Fibroblast of skin of left biceps (primary cell): ENCODE measurements around the gene PYGL.
A peak's percentile ranks its signal among the peaks of the same experiment; 100 is the strongest.
"Not testable (repeated sequence)": the region's sequence is repeated elsewhere in the genome, so short reads cannot be mapped to it uniquely, and the experiment has no call there.

Experiments
- DNase-seq, 2 experiments: peaks; one replicate each; pipeline ENCODE4 v3.0.0-alpha.2; 2013; ENCODE audit warnings: low read depth in 2 of 2

PYGL gene

DNA sequence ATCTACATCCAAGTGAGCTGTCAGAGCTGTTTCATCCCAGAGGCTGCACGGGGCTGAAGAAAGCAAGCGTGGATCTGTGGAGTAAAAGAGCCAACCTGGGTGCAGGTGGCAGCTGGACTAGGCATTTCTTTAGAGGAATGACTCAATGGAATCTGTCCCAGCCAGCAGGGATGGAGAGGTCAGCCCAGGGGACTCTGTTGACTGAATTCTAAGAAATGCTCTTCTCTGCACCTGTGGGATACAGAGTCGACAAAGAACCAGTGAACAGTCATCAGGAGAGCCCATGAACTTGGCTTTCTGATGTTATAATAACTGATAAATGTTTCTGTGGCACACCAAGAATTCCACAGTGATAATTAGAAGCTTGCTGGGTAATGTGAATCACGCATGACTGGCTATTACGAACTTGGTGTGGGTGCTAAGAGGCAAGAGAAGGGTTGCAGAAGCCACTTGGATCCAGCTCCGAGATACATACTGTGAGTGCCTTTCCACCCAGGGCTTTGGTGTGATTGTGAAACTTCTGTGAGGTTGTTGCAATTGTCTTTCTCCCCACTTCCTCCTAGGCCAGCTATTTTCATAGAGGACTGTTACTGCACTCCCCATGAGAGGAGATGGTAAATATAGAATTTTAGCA, 16.2 kb downstream of the PYGL start:
- peak; percentile 20 to 30 for DNase-seq

DNA sequence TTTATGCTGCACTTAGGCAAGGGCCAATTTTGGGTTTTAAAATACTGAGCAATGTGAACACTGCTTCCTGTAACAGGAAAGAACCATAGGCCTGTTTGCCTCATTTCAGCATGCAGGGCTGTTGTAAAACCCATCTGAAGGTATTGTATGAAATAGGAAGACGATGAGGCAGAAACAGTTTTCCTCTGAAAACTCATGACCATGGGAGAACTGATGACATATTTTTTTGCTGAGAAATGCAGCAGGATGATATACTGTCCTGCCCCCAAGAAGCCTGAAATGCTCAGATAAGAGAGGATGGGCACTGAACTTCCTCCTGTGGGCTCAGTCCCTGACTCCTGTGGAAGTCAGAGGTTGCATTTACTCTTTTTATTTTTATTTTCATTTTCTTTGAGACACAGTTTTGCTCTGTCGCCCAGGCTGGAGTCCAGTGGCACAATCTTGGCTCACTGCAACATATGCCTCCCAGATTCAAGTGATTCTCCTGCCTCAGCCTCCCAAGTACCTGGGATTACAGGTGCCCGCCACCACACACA, 17.4 kb downstream of the PYGL start:
- DNase-seq = no peak

DNA sequence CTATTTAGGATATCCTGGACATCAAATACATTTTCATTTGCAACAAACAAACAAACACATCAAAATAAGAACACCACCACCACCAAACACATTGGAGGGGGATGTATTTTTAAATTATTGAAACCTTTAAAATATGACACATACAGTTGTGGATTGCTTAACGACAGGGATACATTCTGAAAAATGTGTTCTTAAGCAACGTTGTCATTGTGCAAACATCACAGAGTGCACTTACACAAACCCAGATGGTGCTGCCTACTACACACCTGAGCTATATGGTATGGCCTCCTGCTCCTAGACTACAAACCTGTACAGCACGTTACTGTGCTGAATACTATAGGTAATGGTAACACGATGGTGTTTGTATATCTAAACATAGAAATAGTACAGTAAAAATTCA, 19.4 kb downstream of the PYGL start:
- DNase-seq = no peak

DNA sequence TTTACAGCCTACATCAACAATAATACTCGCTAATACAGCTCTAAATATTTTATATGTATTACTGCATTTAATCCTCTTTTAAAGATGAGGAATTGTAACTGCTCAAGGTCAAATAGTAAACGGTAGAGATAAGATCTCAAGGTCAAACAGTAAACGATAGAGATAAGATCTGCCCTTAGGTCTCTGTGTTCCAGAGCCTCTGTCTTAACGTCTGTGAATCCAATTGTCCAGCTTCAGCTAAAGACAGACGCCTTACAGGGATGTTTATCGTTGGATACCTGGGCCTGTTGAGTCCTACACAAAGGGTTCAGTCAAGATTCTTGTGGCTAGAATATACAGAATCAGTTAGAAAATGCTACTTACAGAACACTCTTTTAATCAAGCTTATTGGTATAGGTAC, 20.0 kb downstream of the PYGL start:
- DNase-seq = no peak

DNA sequence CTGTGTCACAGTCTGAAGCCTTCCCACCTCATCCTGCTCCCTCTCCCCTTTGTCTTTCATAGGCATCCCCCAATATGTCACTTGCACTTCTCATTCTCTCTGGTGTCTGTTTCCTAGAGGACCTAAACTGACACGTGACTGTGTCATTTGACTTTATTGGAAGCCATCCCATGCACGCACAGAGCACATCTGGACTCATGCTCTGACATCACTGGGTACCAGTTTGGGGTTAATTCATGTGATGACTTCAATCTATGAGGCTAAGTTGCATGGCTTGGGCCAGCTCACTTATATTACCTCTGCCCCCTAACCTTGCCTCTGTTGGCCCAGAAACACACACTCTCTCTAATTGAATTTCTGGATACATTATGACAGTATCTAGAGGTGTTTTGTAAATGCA, 21.5 kb downstream of the PYGL start:
- no peak for DNase-seq

DNA sequence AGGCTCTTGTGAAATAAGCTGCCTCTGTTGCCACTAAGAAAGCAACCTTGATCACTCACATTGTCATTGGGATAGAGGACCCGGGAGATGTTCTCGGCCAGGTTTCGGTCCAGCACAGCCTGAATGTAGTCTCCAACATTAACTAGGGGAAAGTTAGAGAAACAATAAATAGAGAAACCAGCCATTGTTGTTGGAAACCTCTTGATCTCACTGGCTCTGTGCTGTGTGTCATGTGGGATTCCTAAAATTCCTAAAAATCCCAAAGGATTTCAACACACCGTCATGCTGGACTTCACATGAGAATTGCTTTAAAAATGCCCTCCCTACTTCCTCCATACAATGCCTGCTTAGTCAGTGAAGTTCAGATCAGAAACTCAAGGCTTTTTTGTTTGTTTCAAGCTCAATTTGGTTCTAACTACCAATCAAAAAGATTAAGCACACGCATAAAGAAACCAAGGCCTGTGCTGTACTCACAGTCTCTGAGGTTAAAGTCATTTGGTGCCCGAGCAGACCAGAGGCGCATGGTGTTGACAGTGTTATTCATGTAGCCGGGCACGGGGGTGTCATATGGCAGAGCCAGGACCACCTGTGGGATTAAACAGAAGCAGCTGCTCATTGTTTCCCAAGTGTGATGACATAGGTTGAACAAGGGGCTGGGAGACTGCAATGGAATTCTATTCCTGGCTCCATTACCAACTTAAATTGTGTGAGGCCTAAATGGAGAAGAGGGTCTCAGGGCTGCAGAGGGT, 23.6 kb downstream of the PYGL start:
- DNase-seq = peak; percentile 79 to 80

DNA sequence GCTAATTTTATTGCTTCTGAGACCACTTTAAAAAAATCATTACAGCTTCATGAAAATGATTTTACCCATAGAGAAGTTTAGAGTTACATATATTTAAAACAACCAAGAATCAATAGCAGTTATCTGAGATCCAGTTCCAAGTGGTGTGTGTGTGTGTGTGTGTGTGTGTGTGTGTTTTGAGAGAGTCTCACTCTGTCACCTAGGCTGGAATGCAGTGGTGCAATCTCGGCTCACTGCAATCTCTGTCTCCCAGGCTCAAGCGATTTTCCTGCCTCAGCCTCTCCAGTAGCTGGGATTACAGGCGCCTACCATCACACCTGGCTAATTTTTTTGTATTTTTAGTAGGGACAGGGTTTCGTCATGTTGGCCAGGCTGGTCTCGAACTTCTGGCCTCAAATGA, 24.8 kb downstream of the PYGL start:
- not testable (repeated sequence) for DNase-seq

DNA sequence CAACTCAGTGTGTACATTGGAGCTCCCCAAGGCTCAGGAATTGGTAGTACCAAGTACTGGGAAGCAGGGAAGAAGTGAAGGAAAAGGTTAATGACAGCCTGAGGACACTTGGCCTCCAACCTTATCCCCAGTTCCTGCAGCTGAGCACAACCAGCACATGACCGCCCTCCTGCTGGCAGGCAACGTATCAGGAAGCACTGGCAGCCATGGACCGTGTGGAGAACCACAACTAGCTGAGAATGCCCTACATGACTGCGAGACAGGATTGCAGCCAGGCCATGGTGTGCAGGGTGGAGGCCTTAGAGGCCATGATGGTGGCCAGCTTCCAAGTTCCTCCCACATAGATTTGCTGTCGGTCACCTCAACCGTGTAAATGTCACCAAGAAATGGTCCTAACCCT, 26.8 kb downstream of the PYGL start:
- no peak for DNase-seq

DNA sequence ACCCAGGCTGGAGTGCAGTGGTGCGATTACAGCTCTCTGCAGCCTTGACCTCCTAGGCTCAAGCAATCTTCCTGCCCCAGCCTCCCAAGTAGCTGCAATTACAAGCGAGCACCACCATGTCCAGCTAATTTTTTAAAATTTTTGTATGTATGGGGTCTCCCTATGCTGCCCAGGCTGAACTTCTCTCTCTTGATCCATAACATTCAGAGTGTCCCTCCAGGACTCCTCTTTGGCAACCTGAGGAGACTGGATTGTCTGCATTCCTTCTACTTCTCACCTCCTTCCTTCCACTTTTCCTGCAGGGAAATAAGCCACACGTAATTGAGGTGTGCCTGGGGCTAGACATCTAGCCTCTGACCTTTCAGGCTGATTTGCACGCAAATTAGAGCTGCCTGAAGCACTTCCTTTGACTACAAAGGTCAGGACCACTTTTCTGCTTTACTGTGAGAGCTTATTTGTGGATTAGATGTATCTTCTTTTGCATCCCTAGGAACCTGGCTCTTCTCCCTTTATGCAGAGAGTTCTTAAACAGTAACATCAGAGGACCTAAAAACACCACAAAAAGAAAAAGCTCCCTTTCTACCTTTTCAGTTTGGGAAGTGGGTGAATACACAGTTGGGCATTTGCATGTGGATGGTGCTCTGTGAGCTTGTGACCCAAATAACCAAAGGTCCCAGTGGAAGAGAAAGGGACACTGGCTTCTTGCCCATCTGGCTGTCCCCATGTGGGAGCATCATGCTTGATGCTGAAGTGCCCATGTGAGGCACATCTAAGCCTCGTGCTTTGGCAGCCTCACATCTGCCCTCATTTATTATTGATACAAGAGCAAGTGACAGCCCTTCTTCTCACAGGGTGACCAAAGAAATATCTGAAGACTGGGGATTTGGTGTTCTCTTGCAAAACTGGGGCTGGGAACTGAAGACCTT, 33.5 kb downstream of the PYGL start:
- no peak for DNase-seq

DNA sequence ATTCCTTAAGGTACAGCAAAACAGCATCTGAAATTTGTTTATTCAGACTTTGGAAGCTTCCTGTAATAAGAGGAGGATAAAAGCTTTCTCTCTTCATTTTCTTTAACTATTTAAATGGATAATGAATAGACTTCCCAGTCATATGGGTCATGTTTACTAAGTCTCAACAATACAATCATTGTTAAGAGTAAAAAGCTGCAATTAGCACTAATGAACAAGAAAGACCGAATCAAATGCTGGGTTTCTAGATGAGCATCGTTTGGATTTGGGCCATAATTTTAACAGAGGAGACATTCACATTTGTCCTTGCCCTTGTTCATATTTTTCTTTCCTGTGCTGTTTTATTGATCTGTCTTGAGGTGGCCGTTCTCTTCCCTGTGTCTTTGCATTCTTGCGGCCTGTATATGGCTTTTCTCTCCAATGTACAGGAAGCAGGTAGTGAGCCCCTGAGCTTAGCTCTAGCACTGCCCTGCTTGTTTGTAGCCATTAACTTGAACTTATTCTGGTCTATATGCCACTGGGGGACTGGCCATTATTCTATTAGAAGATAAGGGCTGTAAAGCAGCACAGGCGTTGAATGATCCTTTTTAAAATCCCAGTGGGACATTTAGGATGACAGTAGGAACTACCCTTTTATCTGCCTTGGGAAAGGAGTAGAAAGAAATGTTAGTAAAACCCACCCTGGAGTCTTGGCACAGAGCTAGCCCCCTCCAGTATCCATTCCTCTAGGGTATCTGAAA, 37.8 kb downstream of the PYGL start:
- no peak for DNase-seq

DNA sequence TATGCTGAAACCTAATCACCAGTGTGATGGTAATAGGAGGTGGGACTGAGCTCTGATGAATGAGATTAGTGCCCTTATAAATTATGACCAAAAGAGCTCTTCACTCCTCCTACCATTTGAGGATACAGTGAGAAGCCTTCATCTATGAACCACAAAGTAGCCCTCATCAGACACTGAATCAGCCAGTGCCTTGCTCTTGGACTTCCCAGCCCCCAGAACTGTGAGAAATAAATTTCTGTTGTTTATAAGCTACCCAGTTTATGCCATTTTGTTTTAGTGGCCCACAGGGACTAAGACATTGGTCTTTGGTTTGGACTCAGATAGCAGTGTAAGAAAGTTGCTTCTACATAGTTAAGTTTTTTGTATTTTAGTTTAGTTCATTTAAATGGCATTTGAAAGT, 39.6 kb downstream of the PYGL start:
- DNase-seq = no peak

DNA sequence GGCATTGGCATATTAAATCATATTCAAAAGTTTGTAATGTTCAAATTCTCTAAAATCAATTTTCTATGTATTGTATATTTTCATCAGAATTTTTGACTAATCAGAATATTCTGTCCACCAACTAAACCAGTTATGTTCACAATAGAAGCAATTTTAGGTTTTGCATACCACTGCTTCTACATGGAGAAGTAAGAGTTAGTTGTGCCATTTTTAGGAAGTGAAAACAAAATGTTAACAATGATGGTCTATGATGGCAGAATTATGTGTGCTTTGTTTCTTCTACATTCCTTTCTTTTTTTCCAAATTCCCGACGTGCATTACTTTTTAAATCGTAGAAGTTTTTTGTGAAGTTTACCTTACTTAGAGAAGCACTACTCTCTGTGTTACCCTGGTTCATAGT, 42.9 kb downstream of the PYGL start:
- DNase-seq = no peak

DNA sequence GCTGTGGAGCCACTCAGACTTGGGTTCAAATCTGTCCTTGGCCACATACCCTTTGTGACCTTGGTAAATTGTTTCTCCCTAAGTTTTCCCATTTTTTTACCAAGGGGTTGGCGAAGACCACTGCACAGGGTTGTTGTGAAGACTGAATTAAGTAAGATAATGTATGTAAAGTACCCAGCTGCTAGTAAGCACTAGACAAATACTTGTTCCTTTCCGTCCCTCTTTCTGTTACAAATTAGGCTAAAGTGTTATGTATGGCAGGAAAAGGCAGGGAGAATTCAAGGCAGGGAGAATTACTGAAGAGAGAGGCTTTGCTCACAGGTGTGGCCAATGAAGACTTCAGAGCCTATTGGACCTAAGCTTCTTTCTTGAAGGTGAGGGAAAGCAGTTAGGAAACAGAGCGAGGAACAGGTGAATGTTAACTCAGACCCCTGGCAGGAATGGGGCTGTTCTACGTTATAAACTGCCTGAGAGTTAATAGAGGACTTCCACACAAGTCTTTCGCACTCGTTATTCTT, 46.6 kb downstream of the PYGL start:
- DNase-seq = no peak

DNA sequence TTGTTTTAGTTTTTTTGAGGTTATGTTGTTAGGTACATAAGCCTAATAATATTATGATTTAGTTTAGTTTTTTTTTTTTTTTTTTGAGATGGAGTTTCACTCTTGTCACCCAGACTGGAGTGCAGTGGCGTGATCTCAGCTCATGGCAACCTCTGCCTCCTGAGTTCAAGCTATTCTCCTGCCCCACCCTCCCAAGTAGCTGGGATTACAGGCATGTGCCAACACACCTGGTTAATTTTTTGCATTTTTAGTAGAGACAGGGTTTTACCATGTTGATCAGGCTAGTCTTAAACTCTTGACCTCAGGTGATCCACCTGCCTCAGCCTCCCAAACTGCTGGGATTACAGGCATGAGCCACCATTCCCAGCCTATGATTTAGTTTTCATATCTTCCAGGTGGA, 47.3 kb downstream of the PYGL start:
- DNase-seq = not testable (repeated sequence)

DNA sequence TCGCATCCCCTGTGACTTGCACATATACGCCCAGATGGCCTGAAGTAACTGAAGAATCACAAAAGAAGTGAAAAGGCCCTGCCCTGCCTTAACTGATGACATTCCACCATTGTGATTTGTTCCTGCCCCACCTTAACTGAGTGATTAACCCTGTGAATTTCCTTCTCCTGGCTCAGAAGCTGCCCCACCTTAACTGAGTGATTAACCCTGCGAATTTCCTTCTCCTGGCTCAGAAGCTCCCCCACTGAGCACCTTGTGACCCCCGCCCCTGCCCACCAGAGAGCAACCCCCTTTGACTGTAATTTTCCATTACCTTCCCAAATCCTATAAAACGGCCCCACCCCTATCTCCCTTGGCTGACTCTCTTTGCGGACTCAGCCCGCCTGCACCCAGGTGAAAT, 47.9 kb downstream of the PYGL start:
- DNase-seq = not testable (repeated sequence)

DNA sequence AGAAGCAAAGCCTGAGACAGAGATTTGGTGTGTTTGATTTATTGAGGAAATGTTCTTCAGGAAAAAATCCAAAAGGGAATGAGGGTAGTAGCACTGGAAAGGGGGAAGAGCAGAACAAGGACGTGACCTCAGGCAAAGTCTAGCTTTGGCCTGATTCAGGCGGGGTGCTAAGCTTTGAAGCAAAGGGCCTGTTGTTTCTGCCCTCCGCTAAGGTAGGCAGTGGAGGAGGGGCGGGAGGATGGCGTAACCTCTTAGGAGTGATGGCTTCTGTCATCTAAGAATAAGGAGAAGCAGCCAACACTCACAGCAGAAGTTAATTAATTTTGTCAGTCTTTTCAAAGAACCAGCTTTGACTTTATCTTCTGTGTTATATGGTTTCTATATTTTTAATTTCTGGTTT, 52.0 kb downstream of the PYGL start:
- no peak for DNase-seq

DNA sequence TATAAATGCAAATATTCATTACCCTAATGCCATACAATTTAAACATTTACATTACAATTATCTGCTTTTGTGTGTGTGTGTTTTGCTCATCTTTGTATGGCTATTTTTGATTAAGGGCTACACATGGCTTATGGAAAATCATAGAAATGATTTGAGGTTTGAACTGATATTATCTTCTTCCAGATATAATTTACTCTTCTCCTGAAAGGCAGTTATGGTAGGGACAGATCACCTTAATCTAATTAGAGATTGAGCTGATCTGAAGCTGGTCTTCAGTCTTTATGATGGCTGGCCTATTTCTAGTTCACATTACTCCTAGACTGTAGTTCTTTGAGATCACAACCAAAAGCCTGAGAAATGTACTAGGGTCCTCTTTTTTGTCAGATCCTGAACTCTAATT, 56.8 kb downstream of the PYGL start:
- no peak for DNase-seq

DNA sequence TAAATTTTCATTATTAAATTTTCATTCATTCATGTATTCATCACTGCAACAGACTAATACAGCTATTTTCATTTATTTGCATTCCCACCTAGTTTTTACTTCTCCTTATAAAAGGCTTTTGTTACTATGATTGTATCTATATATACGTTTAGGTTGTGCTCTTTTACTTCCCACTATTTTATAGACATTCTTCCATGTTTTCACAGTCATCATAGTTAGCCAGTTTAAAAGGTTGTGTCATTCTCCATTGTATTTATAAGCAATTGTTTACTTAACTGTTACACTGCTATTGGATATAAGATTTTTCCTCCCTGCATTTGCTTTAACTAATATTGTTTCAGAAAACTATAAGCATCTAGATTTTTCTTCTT, 60.5 kb downstream of the PYGL start:
- no peak for DNase-seq

DNA sequence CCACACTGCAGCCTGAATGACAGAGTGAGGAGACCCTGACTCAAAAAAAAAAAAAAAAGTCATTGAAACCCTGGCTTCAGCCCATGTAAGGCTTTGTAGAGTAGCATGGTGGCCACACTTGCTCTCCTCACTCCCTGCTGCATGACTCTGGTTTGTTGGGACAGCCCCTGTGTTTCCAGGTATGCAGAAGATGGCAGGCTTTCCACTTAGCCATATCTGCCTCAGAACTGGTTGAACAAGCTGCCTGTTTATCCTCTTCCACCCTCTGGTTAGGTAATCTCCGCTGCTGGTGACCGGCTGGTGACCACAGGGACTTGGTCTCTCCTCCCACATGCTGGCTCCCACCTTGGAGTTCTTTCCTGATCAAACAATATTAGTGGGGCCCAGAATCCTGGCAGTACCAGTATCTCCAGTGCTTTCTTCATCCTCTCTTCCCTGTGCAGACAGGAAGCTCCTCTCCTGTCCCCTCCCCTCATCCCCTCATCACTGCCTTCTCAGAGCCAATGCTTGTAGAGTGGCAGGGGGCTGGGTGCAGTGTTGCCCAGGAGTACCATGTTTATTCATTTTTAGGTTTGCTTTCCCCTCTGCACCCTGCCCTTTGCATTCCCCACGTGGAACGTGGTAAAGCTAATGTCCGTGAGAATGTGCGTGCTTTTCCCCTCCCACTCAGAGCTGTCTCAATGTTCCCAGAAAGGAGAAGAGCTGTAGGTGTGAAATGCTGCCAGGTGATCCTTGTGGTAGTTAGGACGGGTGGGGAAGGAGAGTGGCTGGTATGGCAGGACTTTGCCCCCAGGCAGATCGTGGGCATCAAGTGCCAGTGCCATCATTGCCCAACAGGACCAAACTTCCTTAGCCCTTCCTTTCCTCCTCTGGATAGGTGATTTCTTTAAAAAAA, 61.1 kb downstream of the PYGL start:
- no peak for DNase-seq

DNA sequence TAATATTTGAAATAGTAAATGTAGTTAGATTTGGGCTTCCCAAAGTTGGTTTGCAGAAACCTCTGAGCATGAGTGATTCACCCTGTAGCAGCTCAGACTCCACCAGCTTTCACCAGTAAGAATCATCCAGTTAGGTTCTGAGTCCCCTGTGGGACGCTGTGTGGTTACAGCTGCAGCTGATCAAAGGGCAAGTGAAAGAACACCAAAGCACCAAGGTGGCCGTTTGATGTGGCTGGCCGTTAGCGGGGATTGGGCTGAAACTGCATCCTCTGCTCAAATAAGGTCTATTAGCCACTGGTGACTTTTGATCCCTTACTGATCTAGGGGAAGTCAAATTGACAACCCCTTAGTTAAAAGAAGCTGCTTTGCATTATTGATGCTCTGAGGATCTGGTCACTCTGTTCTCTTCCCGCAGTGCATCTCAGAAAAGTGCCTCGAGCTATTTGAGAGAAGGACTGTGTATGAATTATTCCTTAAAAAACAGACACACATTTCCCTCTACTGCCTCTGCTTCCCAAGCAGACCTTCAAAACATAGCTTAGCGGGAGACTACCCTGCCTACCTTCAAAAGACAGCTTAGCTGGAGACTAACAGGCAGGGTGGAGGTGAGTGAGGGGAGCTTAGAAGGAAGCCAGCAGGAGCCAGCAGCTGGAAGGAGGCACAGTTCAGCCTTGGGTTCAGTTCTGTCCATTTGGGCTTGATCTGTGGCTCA, 68.8 kb downstream of the PYGL start:
- no peak for DNase-seq
